Upper lobe of left lung (tissue), 4 donors: Measurements from ENCODE around the gene MSH6.

Experiments
- EP300 ChIP-seq, 4 donors: sonication (generic); formaldehyde crosslinking; IDR thresholded peaks; one replicate each; pipeline ENCODE4 v1.5.1; 2017; ENCODE audit warnings: antibody characterized with exemption in 4 of 4, control low read depth in 2 of 4
- POLR2A ChIP-seq, 4 donors: fragments of 450-650 bp; IDR thresholded peaks; one replicate each; pipeline ENCODE4 v1.5.1; 2016 to 2017; ENCODE audit warnings: antibody characterized with exemption in 4 of 4, mild to moderate bottlenecking in 2 of 4
- POLR2AphosphoS5 ChIP-seq, 2 donors: sonication (generic); formaldehyde crosslinking; IDR thresholded peaks; one replicate each; pipeline ENCODE4 v1.5.1; 2017; ENCODE audit warnings: antibody characterized with exemption in 2 of 2
- TF ChIP-seq, protein P1 (sequence below), 6 experiments: fragments of 450-650 bp in 4 of 6; fragments of 200-600 bp in 2 of 6; sonication (generic) in 2 of 6; IDR thresholded peaks; one replicate each; pipeline ENCODE4 v1.5.1; 2016 to 2019; ENCODE audit warnings: antibody characterized with exemption in 6 of 6

DNA sequence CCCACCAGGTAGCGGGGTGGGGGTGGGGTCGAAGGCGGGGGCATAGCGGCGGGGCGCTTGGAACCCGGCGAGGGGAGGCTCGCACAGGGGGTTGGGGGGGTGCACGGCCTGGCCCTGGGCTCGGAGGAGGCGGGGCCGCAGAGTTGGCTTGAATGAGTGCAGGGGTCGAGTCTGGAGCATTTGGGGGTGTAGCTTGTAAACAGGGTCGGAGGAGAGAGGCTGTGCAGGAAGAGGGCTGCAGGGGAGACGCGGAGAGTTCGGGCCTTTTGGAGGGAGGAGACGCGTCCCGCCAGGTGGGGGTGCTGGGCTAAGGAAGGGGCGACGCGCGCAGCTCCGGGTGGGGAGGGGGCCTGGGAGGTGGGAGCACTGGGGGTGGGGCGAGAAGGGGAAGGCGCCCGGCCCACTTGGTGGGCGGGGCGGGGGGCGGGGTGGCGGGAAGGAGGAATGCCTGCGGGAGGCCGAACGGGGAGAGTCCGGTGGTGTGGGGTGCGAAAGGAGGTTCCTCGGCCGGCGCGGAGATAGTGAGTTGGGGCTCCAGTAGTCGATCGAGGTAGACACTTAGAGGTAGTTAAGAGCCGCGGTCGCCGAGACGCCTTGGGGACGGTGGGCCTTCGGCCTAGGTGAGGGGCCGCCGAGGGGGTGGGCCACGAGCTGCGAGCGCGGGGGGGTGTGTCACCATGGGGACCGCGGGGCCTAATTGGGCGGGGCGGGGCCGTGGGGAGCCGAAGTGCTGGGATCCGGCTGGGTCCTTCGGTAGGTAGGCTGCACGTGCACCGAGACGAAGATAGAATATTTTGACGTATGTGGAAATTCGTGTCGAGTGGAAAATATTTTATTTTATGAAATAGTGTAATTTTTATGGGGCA, 774 bp downstream of the MSH6 start:
- TF ChIP-seq POLR2A (IDR thresholded peaks at IDR 0.05) (no peak), POLR2AphosphoS5 (IDR thresholded peaks at IDR 0.05) (no peak), EP300 (IDR thresholded peaks at IDR 0.05) (no peak)
- TF ChIP-seq, protein P1, sequence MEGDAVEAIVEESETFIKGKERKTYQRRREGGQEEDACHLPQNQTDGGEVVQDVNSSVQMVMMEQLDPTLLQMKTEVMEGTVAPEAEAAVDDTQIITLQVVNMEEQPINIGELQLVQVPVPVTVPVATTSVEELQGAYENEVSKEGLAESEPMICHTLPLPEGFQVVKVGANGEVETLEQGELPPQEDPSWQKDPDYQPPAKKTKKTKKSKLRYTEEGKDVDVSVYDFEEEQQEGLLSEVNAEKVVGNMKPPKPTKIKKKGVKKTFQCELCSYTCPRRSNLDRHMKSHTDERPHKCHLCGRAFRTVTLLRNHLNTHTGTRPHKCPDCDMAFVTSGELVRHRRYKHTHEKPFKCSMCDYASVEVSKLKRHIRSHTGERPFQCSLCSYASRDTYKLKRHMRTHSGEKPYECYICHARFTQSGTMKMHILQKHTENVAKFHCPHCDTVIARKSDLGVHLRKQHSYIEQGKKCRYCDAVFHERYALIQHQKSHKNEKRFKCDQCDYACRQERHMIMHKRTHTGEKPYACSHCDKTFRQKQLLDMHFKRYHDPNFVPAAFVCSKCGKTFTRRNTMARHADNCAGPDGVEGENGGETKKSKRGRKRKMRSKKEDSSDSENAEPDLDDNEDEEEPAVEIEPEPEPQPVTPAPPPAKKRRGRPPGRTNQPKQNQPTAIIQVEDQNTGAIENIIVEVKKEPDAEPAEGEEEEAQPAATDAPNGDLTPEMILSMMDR (IDR thresholded peaks at IDR 0.05) = no peak
